ENCODE data around the gene F2. TPM values are rescaled to one million over a fixed set of nuclear protein-coding genes. Genes with fewer than 3 reads are reported as not detected.
"Not testable (repeated sequence)": the region's sequence is repeated elsewhere in the genome, so short reads cannot be mapped to it uniquely, and the experiment has no call there.

Gene F2
- total RNA-seq, 2 experiments from 2014 or later, result not detected

DNA sequence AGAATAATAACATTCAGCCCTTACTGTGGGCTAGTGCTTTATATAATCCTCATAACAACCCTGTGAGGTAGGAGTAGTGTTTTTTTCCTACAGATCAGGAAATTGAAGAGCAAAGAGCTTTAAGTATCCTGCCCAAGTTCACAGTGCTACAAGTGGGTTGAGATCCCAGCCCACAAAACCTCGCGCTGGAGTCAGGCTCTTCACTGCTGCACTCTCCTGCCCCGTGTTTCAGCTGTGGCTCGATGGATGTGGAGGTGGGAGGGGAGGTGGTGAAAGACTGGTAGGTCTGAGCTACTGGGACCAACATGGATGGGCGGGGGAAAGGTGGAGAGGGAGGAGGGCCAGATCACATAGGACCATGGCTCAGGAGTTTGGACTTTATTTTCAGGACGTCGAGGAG, 12.1 kb upstream of the F2 start:
- DNase-seq, result no peak
- no peak overlapping the region for H3K27ac Mint-ChIP-seq
- no peak overlapping the region for H3K4me3 ChIP-seq (ENCODE audit: low read length)
- no peak overlapping the region for H3K27ac ChIP-seq (ENCODE audit: low read depth in 1 of 2, low read length in 2 of 2)
- no peaks in the 10 kb centered on the region for H3K27me3 Mint-ChIP-seq
- intact Hi-C loops (cut with DNase I, micrococcal nuclease), result loop anchor here in 1 of 2 experiments (10.0 kb wide), 3 partner anchors 468 to 868 kb away; partner anchors contain the start of genes ARFGAP2, KBTBD4, MADD and NDUFS3
- TF ChIP-seq, protein P1, sequence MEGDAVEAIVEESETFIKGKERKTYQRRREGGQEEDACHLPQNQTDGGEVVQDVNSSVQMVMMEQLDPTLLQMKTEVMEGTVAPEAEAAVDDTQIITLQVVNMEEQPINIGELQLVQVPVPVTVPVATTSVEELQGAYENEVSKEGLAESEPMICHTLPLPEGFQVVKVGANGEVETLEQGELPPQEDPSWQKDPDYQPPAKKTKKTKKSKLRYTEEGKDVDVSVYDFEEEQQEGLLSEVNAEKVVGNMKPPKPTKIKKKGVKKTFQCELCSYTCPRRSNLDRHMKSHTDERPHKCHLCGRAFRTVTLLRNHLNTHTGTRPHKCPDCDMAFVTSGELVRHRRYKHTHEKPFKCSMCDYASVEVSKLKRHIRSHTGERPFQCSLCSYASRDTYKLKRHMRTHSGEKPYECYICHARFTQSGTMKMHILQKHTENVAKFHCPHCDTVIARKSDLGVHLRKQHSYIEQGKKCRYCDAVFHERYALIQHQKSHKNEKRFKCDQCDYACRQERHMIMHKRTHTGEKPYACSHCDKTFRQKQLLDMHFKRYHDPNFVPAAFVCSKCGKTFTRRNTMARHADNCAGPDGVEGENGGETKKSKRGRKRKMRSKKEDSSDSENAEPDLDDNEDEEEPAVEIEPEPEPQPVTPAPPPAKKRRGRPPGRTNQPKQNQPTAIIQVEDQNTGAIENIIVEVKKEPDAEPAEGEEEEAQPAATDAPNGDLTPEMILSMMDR (IDR thresholded peaks at IDR 0.05), result no peak
- peaks cover 11% of the 10 kb centered on the region for H3K4me1 ChIP-seq (ENCODE audit: insufficient read depth, low read length)
- ATAC-seq (ENCODE audit: poor library complexity), result no peak
- ChIA-PET POLR2A (interaction anchor here (1.4 kb wide), 1 partner anchor 36 kb away, joined by 3 read pairs; no protein-coding TSS in a partner anchor), CTCF (no interaction called here)
- H3K36me3 ChIP-seq (ENCODE audit: insufficient read depth, low read length), result peaks cover 52% of the 10 kb centered on the region
- no peaks in the 10 kb centered on the region for H3K27me3 ChIP-seq (ENCODE audit: control insufficient read depth in 1 of 2, insufficient read depth in 2 of 2, low read length in 2 of 2)
- H3K9me3 Mint-ChIP-seq, result no peaks in the 10 kb centered on the region
- H3K9me3 ChIP-seq (ENCODE audit: control insufficient read depth in 1 of 2, insufficient read depth in 1 of 2, low read length in 2 of 2), result no peaks in the 10 kb centered on the region
- no peak overlapping the region for H3K4me3 Mint-ChIP-seq
- peaks cover 57% of the 10 kb centered on the region for H3K36me3 Mint-ChIP-seq (ENCODE audit: low read depth)
- H3K4me1 Mint-ChIP-seq (ENCODE audit: low read depth), result peaks cover 22% of the 10 kb centered on the region

DNA sequence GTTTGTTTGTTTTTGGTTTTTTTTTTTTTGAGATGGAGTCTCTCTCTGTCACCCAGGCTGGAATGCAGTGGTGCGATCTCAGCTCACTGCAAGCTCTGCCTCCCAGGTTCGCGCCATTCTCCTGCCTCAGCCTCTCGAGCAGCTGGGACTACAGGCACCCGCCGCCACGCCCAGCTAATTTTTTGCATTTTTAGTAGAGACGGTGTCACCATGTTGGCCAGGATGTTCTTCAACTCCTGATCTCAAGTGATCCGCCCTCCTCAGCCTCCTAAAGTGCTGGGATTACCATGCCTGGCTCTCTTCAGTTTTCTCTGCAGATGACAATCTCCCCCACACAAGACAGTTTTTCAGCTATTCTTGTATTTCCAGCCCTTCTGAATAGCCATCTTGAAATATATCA, 9.7 kb upstream of the F2 start:
- peaks cover 35% of the 10 kb centered on the region for H3K36me3 Mint-ChIP-seq (ENCODE audit: low read depth)
- H3K27me3 ChIP-seq (ENCODE audit: control insufficient read depth in 1 of 2, insufficient read depth in 2 of 2, low read length in 2 of 2); H3K4me3 ChIP-seq (ENCODE audit: low read length); H3K4me3 Mint-ChIP-seq; ATAC-seq (ENCODE audit: poor library complexity); DNase-seq; H3K4me1 ChIP-seq (ENCODE audit: insufficient read depth, low read length); H3K9me3 Mint-ChIP-seq; CTCF ChIA-PET; POLR2A ChIA-PET; H3K27ac Mint-ChIP-seq; H3K27me3 Mint-ChIP-seq; H3K9me3 ChIP-seq (ENCODE audit: control insufficient read depth in 1 of 2, insufficient read depth in 1 of 2, low read length in 2 of 2); H3K4me1 Mint-ChIP-seq (ENCODE audit: low read depth); H3K27ac ChIP-seq (ENCODE audit: low read depth in 1 of 2, low read length in 2 of 2): not testable (repeated sequence)
- intact Hi-C loops (cut with DNase I, micrococcal nuclease), result loop anchor here in 1 of 2 experiments (10.0 kb wide), 3 partner anchors 465 to 865 kb away; partner anchors contain the start of genes ARFGAP2, KBTBD4, MADD and NDUFS3
- H3K36me3 ChIP-seq (ENCODE audit: insufficient read depth, low read length), result peaks cover 32% of the 10 kb centered on the region

DNA sequence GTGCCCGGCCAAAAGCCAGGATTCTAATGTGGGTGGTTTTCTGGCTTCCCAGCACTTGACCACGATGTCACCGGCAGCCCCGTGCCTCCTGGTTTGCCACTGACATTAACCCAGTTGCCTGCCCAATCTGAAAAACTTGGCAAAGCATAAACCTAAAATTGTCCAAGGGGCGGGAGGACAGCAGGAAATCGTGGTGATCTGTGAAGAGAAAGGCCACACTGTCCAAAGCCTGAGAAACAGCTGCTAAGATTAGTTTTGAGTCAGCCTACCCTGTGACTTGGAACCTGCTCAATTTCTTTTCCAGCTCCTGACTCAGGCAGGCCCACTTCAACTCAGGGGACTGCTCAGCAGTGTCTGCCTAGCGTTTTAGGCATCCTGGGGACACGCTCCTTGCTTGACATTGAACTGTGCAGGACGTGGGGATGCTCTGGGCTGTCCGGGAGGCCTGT, 8.2 kb upstream of the F2 start:
- Histone ChIP-seq H3K27ac (ENCODE audit: low read depth in 1 of 2, low read length in 2 of 2) (no peak overlapping the region), H3K36me3 (ENCODE audit: insufficient read depth, low read length) (peaks cover 17% of the 10 kb centered on the region), H3K9me3 (ENCODE audit: control insufficient read depth in 1 of 2, insufficient read depth in 1 of 2, low read length in 2 of 2) (no peaks in the 10 kb centered on the region), H3K4me1 (ENCODE audit: insufficient read depth, low read length) (no peaks in the 10 kb centered on the region), H3K4me3 (ENCODE audit: low read length) (no peak overlapping the region), H3K27me3 (ENCODE audit: control insufficient read depth in 1 of 2, insufficient read depth in 2 of 2, low read length in 2 of 2) (no peaks in the 10 kb centered on the region)
- H3K27me3 Mint-ChIP-seq, result no peaks in the 10 kb centered on the region
- ATAC-seq (ENCODE audit: poor library complexity) (no peak), DNase-seq (no peak)
- TF ChIP-seq, protein P1 (IDR thresholded peaks at IDR 0.05), result no peak
- intact Hi-C loops (cut with DNase I, micrococcal nuclease), result no loop called here
- no peak overlapping the region for H3K4me3 Mint-ChIP-seq
- H3K36me3 Mint-ChIP-seq (ENCODE audit: low read depth), result peaks cover 21% of the 10 kb centered on the region
- H3K4me1 Mint-ChIP-seq (ENCODE audit: low read depth), result no peaks in the 10 kb centered on the region
- ChIA-PET CTCF (no interaction called here), POLR2A (no interaction called here)
- H3K9me3 Mint-ChIP-seq, result no peaks in the 10 kb centered on the region
- H3K27ac Mint-ChIP-seq, result no peak overlapping the region

DNA sequence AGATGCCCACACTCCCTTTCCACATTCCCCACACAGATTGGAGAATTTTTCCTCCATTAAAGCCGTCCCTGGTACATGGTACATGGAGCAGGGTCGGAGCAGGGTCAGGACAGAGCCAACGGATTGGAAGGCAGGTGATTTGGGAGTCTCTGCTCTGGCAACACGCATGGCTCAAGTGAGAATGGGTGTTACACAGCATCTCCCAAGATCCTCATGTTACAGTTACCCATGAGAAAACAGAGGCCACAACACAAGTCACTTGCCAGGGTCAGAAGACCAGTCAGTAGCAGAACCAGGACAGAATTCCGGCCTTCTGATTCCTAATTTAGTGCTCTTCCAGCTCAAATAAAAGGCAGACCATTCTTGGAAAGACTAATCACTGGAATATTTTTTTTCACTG, 7.7 kb upstream of the F2 start:
- Histone ChIP-seq H3K27ac (ENCODE audit: low read depth in 1 of 2, low read length in 2 of 2) (no peak overlapping the region), H3K4me1 (ENCODE audit: insufficient read depth, low read length) (no peaks in the 10 kb centered on the region), H3K4me3 (ENCODE audit: low read length) (no peak overlapping the region), H3K27me3 (ENCODE audit: control insufficient read depth in 1 of 2, insufficient read depth in 2 of 2, low read length in 2 of 2) (no peaks in the 10 kb centered on the region), H3K36me3 (ENCODE audit: insufficient read depth, low read length) (peaks cover 14% of the 10 kb centered on the region), H3K9me3 (ENCODE audit: control insufficient read depth in 1 of 2, insufficient read depth in 1 of 2, low read length in 2 of 2) (no peaks in the 10 kb centered on the region)
- no peaks in the 10 kb centered on the region for H3K4me1 Mint-ChIP-seq (ENCODE audit: low read depth)
- intact Hi-C loops (cut with DNase I, micrococcal nuclease), result no loop called here
- ATAC-seq (ENCODE audit: poor library complexity) (no peak), DNase-seq (no peak)
- H3K9me3 Mint-ChIP-seq, result no peaks in the 10 kb centered on the region
- H3K27me3 Mint-ChIP-seq, result no peaks in the 10 kb centered on the region
- H3K36me3 Mint-ChIP-seq (ENCODE audit: low read depth), result peaks cover 16% of the 10 kb centered on the region
- no peak overlapping the region for H3K27ac Mint-ChIP-seq
- H3K4me3 Mint-ChIP-seq, result no peak overlapping the region
- POLR2A ChIA-PET, result no interaction called here
- TF ChIP-seq, protein P1 (IDR thresholded peaks at IDR 0.05), result no peak
- CTCF ChIA-PET, result no interaction called here
